ENCODE data around the gene SNX9.

DNA sequence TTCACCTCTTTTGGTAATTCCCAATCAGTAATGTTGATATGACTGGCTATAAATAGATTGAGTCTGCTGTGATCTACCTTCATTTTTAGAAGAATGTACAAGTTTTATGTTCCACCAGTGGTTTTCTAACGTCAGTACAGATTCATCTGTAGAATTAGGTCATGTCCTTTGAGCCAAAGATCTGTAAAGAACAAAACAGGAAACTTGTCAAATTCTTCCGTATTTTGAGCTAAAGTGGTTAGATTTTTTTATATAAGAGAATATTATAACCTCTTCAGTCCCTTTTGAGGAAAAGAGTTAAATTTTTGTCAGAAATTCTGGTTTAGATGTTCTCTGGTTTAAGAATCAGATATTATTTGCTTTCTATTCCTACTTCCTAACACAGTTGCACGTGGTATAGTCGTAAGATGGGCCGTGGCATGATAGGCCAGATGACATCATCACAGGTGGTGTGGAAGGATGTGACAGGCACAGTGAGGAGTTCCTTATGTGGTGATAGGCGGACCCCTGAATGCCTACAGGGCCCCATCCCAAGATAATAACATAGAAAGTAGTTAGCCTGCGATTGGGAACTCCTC is 62.3 kb downstream of the SNX9 start:
- TF ChIP-seq POLR2AphosphoS5 (IDR thresholded peaks at IDR 0.05) (no peak), POLR2A (IDR thresholded peaks at IDR 0.05) (no peak), EP300 (IDR thresholded peaks at IDR 0.05; ENCODE audit: low read depth) (no peak)
- TF ChIP-seq, protein P1, sequence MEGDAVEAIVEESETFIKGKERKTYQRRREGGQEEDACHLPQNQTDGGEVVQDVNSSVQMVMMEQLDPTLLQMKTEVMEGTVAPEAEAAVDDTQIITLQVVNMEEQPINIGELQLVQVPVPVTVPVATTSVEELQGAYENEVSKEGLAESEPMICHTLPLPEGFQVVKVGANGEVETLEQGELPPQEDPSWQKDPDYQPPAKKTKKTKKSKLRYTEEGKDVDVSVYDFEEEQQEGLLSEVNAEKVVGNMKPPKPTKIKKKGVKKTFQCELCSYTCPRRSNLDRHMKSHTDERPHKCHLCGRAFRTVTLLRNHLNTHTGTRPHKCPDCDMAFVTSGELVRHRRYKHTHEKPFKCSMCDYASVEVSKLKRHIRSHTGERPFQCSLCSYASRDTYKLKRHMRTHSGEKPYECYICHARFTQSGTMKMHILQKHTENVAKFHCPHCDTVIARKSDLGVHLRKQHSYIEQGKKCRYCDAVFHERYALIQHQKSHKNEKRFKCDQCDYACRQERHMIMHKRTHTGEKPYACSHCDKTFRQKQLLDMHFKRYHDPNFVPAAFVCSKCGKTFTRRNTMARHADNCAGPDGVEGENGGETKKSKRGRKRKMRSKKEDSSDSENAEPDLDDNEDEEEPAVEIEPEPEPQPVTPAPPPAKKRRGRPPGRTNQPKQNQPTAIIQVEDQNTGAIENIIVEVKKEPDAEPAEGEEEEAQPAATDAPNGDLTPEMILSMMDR (IDR thresholded peaks at IDR 0.05), result no peak

Measured in transverse colon (tissue), 4 donors.